Measurements from ENCODE around the gene ANXA6. TPM values are rescaled to one million over a fixed set of nuclear protein-coding genes. Genes with fewer than 3 reads are reported as not detected.
"Not testable (repeated sequence)": the region's sequence is repeated elsewhere in the genome, so short reads cannot be mapped to it uniquely, and the experiment has no call there.

The ANXA6 gene
- total RNA-seq, 2 donors from 2014 or later: 20.3 to 46.8 TPM

DNA sequence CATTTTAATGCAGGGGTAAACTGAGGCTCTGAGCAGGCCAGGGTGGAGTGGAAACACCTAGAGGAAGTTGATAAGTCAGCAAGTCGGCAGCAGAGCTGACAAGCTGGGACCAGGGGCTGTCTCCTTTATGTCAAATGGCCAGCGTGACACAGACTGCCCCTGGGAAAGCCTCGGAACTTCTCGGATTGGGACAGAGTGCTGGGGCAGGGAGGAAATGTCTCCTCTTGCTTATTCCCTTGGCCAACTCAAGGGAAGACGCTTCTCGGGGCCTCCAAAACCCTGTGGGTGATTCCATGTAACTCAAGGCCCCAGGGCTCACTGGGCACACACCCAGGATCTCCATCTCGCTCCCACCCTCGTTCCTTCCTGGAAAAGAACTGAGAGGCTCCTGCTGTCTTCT is 25.4 kb upstream of the ANXA6 start:
- ATAC-seq (no peak), DNase-seq (no peak)
- intact Hi-C loops (cut with DNase I, micrococcal nuclease): no loop called here

DNA sequence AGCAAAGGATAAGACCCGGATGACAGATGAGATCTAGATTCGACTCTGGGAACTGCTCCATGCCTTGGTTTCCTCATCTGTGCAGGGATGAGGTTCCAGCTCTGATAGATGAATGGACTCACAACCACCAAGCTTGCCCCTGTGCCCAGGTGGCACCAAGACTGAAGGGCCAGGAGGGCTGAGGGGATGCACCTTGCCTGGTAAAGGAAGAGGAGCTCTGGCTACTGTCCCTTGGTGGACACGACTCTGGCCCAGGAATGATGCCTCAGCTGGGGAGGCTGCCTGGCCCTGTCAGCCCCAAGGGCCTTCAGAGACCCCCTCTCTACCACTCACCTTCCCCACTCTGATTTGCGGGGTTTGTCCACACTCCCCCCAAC is 24.9 kb upstream of the ANXA6 start:
- intact Hi-C loops (cut with DNase I, micrococcal nuclease): no loop called here
- no peak for DNase-seq
- ATAC-seq: no peak

DNA sequence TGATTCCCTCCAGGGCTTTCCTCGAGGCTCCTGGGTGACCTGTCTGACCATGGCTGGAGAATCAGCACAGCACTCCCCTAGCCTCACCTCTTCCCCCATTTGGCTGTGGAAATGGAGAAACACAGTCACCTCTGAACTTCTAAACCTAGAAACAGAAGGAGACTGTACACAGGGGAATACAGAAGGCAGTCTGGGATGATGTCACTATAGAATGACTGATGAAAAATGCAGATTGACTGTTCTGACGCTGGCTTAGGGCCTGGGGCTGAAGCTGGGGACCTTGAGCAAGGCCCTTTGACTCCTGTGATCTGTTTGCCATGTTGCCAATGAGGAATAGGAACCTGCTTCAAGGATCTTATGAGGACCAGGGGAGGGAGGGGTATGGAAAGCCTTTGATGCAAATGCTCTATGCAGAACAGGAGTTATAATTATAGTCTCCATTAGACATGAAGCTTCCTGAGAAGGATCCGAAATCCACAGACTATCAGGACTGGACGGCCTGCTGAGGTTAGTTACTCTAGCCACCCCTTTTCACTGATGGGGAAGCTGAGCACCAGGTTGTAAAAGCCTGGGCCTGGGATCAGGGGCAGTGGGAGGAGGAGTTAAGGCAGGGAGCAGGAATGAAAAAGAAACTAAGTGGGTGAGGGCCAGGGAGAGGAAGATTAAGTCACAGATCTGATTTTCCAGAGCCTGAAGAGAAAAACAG is 24.4 kb upstream of the ANXA6 start:
- intact Hi-C loops (cut with DNase I, micrococcal nuclease): no loop called here
- DNase-seq (no peak), ATAC-seq (no peak)

DNA sequence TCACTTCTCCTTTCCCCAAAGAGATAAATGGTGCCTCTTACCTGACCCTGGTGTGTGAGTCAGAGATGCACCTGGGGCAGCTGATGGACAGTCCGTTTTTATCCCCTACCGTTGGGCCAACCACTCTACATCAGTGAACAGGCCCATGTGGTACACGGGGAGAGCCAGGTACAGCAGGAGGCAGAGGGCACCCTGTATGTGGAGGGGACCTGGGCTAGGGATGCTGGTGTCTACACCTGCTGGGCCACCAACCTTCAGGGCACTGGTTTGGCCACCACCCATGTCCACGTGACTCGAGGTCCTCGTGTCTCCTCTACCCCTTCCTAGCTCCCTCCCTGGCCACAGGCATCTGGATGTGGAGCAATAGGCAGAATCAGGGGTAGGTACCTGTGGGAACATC is 22.7 kb upstream of the ANXA6 start:
- ATAC-seq (no peak), DNase-seq (no peak)
- intact Hi-C loops (cut with DNase I, micrococcal nuclease): no loop called here

DNA sequence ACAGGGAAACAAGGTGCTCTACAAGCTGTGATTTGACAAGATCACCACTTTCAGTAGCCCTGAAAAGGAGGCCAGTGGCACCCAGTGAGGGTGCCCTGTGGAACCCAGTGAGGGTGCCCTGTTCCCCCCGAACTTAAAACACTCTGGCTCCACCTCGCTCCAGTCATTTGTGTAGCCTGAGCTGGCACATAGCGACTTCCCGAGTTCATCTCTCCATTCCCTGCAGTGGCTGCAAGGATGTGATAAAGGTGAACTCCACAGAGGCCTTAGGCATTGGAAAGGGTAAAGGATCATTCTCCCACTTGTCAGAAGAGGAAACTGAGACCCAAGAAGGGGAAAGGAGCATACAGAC is 21.9 kb upstream of the ANXA6 start:
- ATAC-seq (no peak), DNase-seq (no peak)
- intact Hi-C loops (cut with DNase I, micrococcal nuclease): loop anchor here in 1 of 2 donors (10.0 kb wide), 1 partner anchor 55 kb away; no protein-coding TSS in a partner anchor

DNA sequence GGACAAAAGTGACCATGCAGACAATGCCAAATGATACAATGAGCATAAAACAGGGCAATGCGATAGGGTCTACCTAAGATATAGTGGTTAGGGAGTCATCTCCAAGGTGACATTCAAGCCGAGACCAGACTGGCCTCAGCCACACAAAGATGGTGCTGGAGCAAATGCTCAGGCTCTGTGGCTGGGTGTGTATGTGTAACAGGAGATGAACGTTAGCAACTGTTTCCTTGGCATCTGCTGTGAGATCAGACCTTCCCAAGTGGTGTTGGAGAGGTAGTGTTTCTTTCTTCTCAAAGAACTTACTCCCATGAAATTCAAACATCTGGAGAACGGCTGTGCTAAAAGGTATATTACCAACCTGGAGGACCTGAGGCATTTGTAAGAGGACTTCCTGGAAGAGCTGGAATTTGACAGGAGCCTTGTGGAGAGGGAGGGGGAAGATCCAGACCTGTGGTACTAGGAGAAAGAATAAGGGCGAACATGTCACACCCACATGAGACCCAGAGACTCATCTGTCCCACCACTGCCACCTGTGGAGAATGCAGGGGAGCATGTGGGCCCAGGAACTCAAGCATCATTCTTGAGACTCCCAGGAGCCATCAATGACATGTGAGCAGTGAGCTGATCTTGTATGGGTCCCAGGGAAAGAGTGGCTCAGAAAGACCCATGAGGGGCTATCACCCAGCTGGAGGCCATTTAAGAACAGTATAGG is 21.4 kb upstream of the ANXA6 start:
- DNase-seq (no peak), ATAC-seq (no peak)
- intact Hi-C loops (cut with DNase I, micrococcal nuclease): loop anchor here in 1 of 2 donors (10.0 kb wide), 1 partner anchor 56 kb away; no protein-coding TSS in a partner anchor

DNA sequence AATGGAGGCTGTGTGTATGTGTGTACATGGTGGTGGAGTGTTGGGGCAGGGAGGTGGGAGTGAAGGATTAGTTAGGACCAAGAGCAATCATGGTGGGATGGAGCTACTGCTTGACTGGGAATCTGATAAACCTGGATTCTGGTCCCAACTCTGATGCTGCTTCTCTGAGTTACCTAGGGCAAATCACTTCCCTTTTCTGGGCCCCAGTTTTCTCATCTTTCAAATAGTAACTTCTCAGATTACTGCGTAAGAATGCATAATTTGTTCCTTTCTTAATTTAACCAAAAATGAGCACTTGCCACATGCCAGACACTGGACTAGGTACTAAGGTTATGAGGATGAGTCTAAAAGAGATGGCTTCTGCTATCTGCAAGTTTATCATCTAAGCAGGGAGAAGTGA is 20.8 kb upstream of the ANXA6 start:
- intact Hi-C loops (cut with DNase I, micrococcal nuclease): loop anchor here in 1 of 2 donors (10.0 kb wide), 1 partner anchor 56 kb away; no protein-coding TSS in a partner anchor
- ATAC-seq: no peak

DNA sequence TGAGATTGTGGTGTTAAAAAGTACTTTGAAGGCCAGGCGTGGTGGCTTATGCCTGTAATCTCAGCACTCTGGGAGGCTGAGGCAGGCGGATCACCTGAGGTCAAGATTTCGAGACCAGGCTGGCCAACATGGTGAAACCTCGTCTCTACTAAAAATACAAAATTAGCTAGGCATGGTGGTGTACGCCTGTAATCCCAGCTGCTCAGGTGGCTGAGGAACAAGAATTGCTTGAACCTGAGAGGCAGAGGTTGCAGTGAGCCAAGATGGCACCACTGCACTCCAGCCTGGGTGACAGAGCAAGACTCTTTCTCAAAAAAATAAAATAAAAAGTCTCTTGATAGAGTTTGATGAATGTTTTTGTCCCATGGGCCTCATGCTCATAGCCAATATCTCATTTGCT is 18.7 kb upstream of the ANXA6 start:
- intact Hi-C loops (cut with DNase I, micrococcal nuclease): loop anchor here in 1 of 2 donors (10.0 kb wide), 1 partner anchor 59 kb away; no protein-coding TSS in a partner anchor
- not testable (repeated sequence) for ATAC-seq, DNase-seq

More for the DNA sequence above, 20.8 kb upstream of the ANXA6 start:
- no peak for DNase-seq

DNA sequence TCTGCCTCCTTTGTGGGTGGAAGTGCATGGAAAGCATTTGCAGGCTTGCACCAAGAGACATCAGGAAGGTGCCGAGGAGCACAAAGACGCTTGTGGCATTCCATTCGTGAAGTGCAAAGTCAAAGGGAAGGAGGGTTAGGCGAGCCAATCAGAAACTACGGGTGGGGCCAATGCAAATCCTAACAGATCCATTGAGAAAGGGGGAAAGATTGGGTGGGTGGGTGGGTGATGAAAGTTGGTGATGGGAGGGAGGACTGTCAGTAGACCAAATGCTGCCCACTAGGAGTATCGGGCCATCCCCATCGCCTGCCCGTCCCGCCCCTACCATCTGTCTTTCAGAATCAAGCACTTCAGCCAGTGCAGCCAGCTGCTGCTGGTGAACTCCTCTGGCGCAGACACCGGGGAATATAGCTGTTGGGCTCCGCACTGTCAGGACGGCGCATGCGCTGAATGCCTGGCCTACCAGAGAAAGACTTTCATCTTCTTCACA is 17.1 kb upstream of the ANXA6 start:
- intact Hi-C loops (cut with DNase I, micrococcal nuclease): loop anchor here in 1 of 2 donors (10.0 kb wide), 1 partner anchor 60 kb away; no protein-coding TSS in a partner anchor
- DNase-seq: no peak
- no peak for ATAC-seq

DNA sequence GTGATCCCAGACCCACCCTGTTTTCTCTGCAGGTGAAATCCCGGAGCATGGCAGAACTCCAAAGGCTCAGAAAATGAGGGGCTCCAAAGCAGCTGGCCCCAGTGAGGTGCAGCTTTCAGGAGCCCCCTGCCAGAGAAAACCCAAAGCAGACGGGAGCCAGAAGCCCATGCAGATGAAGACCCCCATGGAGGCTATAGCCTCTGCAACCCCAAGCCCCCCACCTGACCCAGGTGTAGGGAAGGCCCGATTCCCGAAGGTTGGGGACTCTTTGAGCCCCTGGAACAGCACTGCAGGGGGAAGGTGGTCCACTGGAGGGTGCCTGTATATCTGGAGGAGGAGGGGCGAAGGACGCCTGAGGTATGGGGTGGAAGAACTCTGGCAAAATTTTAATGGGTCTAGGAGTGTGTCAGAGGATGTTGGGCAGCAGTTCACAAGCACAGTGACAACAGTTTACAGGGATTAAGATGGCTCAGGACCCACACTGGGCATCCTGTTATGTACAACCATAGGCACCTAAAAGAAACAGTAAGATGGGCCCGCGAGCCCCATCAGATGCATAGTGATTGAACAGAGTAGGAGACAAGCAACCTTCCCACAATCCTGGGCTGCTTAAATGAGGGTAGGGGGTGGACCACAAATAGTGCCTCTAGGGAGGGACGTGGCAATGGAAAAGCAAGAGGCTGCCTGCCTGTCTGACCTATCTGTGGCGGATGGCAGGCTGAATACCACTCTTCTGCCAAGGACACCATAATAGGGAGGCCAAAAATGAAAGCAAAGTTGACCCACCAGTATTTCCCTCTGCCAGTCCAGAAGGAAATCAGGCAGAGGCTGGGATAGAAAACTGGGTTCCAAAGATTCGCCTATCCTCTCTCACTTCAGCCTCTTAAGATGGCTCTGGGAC is 16.4 kb upstream of the ANXA6 start:
- ATAC-seq: no peak
- no peak for DNase-seq
- intact Hi-C loops (cut with DNase I, micrococcal nuclease): loop anchor here in 1 of 2 donors (10.0 kb wide), 1 partner anchor 61 kb away; no protein-coding TSS in a partner anchor

DNA sequence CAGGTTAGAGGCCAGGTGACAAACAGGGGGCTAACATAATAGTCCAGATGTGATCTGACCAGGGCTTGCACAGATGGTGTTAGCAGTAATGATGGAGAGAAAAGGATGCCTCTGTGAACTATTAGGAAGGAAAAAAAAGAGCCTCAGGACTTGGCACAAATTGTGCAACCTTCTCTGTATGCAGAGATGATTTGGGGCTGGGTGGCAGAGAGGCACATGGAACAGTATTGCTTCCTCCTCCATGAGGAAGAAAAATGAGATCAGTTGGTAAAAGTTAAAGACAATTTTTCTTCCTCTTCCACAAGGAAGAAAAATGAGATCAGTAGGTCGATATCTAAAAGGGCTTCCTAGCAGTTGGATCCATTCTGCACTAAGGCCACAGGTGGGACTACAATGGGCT is 13.9 kb upstream of the ANXA6 start:
- DNase-seq (no peak), ATAC-seq (no peak)
- intact Hi-C loops (cut with DNase I, micrococcal nuclease): loop anchor here in 1 of 2 donors (10.0 kb wide), 1 partner anchor 63 kb away; no protein-coding TSS in a partner anchor

DNA sequence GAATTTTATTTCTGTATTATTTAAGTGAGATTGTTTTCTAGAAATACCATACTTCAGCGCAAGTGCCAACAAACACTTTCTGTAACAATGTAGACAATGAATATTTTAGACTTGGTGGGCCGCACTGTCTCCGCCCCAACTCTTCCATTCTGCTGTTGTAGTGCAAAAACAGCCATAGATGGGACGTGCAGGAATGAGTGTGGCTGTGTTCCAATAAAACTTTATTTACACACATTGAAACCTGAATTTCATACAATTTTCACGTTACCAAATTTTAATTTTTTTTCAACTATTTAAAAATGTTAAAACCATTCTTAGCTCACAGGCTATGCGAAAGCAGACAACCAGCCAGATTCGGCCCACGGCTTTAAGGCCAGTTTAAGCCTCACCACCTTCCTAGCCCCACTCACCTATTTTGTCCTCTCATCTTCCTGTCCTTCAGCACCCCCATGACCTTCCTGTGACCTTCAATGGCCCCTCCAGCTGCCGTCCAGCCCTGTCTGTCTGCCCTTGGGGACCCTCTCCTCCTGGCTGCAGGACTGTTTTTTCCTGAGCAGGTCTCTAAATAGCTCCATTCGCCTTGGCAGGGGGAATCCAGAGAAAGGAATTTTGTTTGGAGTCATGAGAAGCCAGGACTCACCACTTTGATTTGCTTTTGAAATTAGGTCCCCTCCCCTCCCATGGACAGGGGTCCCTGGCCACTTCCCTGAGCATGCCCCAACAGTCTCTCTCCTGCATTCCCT is 11.2 kb upstream of the ANXA6 start:
- intact Hi-C loops (cut with DNase I, micrococcal nuclease): loop anchor here (2.0 to 5.0 kb wide), 2 partner anchors 42 to 46 kb away; no protein-coding TSS in a partner anchor
- ATAC-seq (no peak), DNase-seq (no peak)

DNA sequence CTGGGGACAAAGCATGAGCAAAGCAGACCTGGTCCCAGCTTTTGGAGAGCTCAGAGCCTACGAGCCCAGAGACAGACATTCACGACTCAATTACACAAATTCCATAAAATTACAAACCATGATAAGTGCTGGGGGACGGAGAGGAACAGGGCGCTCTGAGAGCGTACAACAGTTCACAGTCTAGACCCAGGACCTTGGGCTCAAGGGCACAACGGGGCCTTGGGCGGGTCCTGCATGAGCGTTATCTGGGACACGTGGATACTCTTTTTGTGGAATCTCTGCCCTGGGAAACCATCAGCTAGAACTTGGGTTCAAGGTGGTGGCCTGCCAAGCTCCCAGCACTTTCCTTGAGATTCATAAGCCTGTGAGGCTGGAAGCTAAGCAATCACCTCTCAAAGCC is 9.4 kb upstream of the ANXA6 start:
- ATAC-seq: no peak
- DNase-seq: no peak
- intact Hi-C loops (cut with DNase I, micrococcal nuclease): loop anchor here in 1 of 2 donors (5.0 kb wide), 1 partner anchor 45 kb away; no protein-coding TSS in a partner anchor

DNA sequence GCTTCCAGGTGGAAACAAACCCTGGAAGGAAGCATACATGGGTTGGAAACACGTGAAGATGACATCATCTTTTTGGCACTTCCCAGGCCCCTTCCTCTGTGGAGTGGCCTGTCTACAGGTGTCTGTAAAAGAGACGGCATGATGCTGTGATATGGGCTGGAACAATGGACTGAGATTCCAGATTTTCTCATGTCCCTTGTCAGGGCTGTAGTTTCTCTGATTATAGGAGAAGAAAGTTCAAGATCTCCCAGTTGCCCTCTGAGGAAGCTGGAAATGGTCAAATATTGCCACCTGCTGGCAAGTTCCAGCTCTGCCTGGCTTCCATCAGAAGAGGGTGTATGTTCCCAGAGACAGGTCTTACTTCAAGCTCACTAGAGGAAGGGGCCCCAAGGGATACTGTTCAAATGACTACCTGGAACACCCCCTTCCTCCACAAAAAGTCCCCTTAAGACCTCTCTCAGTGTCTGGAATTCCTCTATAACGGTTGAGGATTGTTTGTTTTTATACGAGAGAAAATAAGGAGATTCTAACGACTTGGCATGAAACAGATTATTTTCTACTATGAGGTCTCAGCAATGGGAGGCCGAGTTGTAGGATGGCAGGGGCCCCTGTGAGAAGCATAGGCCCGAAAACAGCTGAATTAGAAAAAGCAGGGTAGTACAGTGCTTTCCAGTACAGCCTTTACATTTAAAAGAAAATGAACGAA is 7.3 kb upstream of the ANXA6 start:
- ATAC-seq: peak; percentile 93
- intact Hi-C loops (cut with DNase I, micrococcal nuclease): loop anchor here in 1 of 2 donors (5.0 kb wide), 1 partner anchor 43 kb away; no protein-coding TSS in a partner anchor

DNA sequence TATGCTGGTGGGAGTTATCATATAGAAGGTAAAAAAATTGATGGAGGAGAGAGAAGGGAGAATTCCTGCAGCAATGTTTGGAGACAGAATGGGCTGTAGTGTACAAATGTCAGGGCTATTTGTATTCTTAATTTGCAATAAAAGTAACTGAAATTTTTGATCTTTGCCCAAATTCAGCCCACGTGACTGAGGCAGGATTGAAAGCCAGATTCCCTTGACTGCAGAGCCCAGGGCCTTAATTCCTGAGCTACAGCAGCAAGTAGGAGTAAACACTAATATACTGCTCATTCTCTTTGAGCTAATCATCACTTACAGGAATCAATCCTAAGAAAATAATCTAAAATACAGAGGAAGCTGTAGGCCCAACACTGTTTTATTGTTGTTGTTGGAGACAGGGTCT is 5.2 kb upstream of the ANXA6 start:
- DNase-seq (no peak), ATAC-seq (no peak)
- intact Hi-C loops (cut with DNase I, micrococcal nuclease): no loop called here

More for the DNA sequence above, 7.3 kb upstream of the ANXA6 start:
- peak; percentile 59 to 76 for DNase-seq

DNA sequence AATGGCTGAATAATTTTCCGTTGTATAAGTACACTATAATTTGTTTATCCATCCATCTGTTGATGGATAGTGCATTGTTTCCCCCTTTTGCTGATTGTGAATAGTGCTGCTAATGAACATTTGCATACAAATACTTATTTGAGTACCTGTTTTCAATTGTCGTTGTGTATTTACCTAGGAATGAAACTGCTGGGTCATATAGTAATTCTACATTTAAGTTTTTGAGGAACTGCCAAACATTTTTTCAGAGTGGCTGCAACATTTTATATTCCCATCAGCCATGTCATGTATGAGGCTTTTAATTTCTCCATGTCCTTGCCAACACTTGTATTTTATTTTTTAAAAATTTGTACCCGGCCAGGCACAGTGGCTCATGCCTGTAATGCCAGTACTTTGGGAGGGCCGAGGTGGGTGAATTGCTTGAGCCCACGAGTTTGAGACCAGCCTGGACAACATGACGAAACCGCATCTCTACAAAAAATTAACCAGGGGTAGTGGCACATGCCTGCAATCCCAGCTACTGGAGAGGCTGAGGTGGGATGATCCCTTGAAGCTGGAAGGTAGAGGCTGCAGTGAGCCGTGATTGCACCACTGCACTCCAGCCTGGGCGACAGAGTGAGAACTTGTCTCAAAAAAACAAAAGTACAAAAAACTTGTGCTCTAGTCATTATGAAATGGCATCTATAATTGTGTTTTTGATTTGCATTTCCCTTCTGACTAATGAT is 2.2 kb upstream of the ANXA6 start:
- ATAC-seq (no peak), DNase-seq (no peak)
- intact Hi-C loops (cut with DNase I, micrococcal nuclease): no loop called here

DNA sequence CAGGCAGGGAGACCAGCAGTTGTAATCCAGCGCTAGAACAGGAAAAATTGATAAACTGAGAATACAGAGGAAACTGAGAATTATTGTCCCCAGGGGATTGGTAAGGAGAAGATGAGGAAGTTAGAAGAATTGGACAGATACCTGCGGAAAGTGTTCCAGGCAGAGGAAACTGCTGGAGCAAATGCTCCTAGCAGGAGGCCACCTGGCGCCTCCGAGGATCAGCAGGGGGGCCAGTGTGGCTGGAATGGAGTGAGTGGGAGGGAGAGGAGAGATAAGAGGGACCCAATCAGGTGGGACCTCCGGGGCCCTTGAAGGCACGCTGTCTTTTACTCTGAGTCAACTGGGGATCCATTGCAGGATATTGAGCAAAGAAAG is 695 bp upstream of the ANXA6 start:
- intact Hi-C loops (cut with DNase I, micrococcal nuclease): no loop called here
- ATAC-seq: no peak
- DNase-seq: no peak

All from left colon (tissue), 2 donors.